ENCODE results near the gene RNF26. TPM values are rescaled to one million over a fixed set of nuclear protein-coding genes. Genes with fewer than 3 reads are reported as not detected.

Gene RNF26
- total RNA-seq, 1 donor from 2014 or later, result 5.0 TPM

Small RNA genes within 50 kb of the gene (small RNA-seq; reads per million reads assigned to genes)
- gene RF01225 (ENCODE audit: low replicate concordance) (not detected), gene RNU6-262P (ENCODE audit: low replicate concordance) (not detected)

Other genes with a start within 250 kb of the RNF26 start
- 10.5 TPM for gene HMBS, start 249.6 kb upstream of the RNF26 start, total RNA-seq
- gene DPAGT1, start 232.7 kb upstream of the RNF26 start, total RNA-seq, result 10.4 TPM
- gene C2CD2L, start 227.2 kb upstream of the RNF26 start, total RNA-seq, result 4.5 TPM
- gene HINFP, start 212.9 kb upstream of the RNF26 start, total RNA-seq, result 14.3 TPM
- gene ABCG4, start 185.5 kb upstream of the RNF26 start, total RNA-seq, result 1.1 TPM
- 19.1 TPM for gene NLRX1, start 165.8 kb upstream of the RNF26 start, total RNA-seq
- 0.59 TPM for gene NHERF4, start 149.1 kb upstream of the RNF26 start, total RNA-seq
- 10.9 TPM for gene CBL, start 128.2 kb upstream of the RNF26 start, total RNA-seq
- gene MCAM, start 17.4 kb upstream of the RNF26 start, total RNA-seq, result 65.5 TPM
- 14.4 TPM for gene C1QTNF5, start 6.4 kb downstream of the RNF26 start, total RNA-seq
- 0.10 TPM for gene MFRP, start 12.2 kb downstream of the RNF26 start, total RNA-seq
- 7.0 TPM for gene USP2, start 47.2 kb downstream of the RNF26 start, total RNA-seq
- gene THY1, start 88.6 kb downstream of the RNF26 start, total RNA-seq, result 25.1 TPM

All from skin of body (tissue), 2 donors.